ENCODE measurements around the gene MYRFL.

- no peak for TF ChIP-seq EP300 (conservative IDR thresholded peaks at IDR 0.05; ENCODE audit: poor library complexity, severe bottlenecking)
- TF ChIP-seq RAD21 (conservative IDR thresholded peaks at IDR 0.05), result no peak
- TF ChIP-seq, protein P1, sequence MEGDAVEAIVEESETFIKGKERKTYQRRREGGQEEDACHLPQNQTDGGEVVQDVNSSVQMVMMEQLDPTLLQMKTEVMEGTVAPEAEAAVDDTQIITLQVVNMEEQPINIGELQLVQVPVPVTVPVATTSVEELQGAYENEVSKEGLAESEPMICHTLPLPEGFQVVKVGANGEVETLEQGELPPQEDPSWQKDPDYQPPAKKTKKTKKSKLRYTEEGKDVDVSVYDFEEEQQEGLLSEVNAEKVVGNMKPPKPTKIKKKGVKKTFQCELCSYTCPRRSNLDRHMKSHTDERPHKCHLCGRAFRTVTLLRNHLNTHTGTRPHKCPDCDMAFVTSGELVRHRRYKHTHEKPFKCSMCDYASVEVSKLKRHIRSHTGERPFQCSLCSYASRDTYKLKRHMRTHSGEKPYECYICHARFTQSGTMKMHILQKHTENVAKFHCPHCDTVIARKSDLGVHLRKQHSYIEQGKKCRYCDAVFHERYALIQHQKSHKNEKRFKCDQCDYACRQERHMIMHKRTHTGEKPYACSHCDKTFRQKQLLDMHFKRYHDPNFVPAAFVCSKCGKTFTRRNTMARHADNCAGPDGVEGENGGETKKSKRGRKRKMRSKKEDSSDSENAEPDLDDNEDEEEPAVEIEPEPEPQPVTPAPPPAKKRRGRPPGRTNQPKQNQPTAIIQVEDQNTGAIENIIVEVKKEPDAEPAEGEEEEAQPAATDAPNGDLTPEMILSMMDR (IDR thresholded peaks at IDR 0.05; ENCODE audit: poor library complexity, severe bottlenecking), result no peak
- TF ChIP-seq, protein P2, sequence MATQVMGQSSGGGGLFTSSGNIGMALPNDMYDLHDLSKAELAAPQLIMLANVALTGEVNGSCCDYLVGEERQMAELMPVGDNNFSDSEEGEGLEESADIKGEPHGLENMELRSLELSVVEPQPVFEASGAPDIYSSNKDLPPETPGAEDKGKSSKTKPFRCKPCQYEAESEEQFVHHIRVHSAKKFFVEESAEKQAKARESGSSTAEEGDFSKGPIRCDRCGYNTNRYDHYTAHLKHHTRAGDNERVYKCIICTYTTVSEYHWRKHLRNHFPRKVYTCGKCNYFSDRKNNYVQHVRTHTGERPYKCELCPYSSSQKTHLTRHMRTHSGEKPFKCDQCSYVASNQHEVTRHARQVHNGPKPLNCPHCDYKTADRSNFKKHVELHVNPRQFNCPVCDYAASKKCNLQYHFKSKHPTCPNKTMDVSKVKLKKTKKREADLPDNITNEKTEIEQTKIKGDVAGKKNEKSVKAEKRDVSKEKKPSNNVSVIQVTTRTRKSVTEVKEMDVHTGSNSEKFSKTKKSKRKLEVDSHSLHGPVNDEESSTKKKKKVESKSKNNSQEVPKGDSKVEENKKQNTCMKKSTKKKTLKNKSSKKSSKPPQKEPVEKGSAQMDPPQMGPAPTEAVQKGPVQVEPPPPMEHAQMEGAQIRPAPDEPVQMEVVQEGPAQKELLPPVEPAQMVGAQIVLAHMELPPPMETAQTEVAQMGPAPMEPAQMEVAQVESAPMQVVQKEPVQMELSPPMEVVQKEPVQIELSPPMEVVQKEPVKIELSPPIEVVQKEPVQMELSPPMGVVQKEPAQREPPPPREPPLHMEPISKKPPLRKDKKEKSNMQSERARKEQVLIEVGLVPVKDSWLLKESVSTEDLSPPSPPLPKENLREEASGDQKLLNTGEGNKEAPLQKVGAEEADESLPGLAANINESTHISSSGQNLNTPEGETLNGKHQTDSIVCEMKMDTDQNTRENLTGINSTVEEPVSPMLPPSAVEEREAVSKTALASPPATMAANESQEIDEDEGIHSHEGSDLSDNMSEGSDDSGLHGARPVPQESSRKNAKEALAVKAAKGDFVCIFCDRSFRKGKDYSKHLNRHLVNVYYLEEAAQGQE (IDR thresholded peaks at IDR 0.05; ENCODE audit: borderline replicate concordance), result no peak
- no peak for TF ChIP-seq MXI1 (conservative IDR thresholded peaks at IDR 0.05; ENCODE audit: poor library complexity, severe bottlenecking)
- TF ChIP-seq EZH2 (IDR thresholded peaks at IDR 0.05; ENCODE audit: borderline replicate concordance, insufficient read depth, low read length, poor library complexity, severe bottlenecking), result no peak
- TF ChIP-seq POLR2AphosphoS5 (IDR thresholded peaks at IDR 0.05), result no peak
- no peak for TF ChIP-seq TAF1 (IDR thresholded peaks at IDR 0.05; ENCODE audit: low read depth)
Measured at GRCh38 chr12:69897744-69898143, 72.7 kb downstream of the MYRFL start.
